Erythroblast (primary cell): Measurements from ENCODE around the gene GPSM1.

Source experiments
- GATA1 ChIP-seq: IDR thresholded peaks from 2 replicates; pipeline ENCODE4 v1.6.1; 2011; ENCODE audit warnings: low read depth, mild to moderate bottlenecking, control low read depth, low read length, moderate library complexity
- POLR2A ChIP-seq: IDR thresholded peaks from 2 replicates; pipeline ENCODE4 v1.6.1; 2011; ENCODE audit warnings: mild to moderate bottlenecking, low read length

DNA sequence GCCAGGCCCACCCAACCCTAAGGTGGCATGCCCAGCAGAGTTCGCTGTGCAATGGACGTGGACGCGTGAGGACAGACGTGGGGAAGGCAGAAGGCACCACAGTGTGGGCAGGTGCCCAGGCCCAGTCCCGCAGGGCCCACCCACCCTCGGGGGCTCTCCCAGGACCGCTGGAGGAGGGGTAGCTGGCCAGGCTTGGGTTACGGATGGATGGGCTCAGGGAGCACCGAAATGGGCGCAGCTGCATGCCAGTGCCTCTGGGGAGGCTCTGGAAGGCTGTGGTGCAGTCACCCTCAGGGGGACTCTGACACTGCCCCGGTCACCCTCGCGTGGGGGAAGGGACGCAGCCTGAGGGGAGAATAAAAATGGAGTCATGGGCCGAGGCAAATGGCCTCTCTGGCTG lies 9.6 kb upstream of the GPSM1 start:
- TF ChIP-seq POLR2A (no peak), GATA1 (no peak)
